GM23338 (cell line): Measurements from ENCODE around the gene KCNT2. TPM values are rescaled to one million over a fixed set of nuclear protein-coding genes. Genes with fewer than 3 reads are reported as not detected.

Experiments
- CREB1 ChIP-seq: fragments of 250-450 bp; sonication (Bioruptor Pico); IDR thresholded peaks from 2 replicates; pipeline ENCODE4 v1.5.0; 2020; ENCODE audit warnings: low read depth, mild to moderate bottlenecking, moderate library complexity
- EZH2 ChIP-seq: fragments of 200-600 bp; sonication (generic); IDR thresholded peaks from one replicate; pipeline ENCODE4 v1.8.0; 2017; ENCODE audit warnings: antibody characterized with exemption, mild to moderate bottlenecking, low read depth; ENCODE audit not compliant: unreplicated experiment
- NANOG ChIP-seq: IDR thresholded peaks from 2 replicates; pipeline ENCODE4 v1.6.1; 2016; ENCODE audit warnings: antibody characterized with exemption, borderline replicate concordance
- POLR2AphosphoS5 ChIP-seq: IDR thresholded peaks from 2 replicates; pipeline ENCODE4 v1.6.1; 2016; ENCODE audit warnings: antibody characterized with exemption, low read depth
- STAT1 ChIP-seq: IDR thresholded peaks from one replicate; pipeline ENCODE4 v1.6.1; 2016; ENCODE audit warnings: antibody characterized with exemption; ENCODE audit not compliant: unreplicated experiment
- polyA plus RNA-seq: library from polyadenylated mRNA; unstranded; fragments of >200 nt; fragmentation: Nextera tagmentation; extraction: Ambion mirVana; gene quantifications from 2 replicates; pipeline ENCODE4 v1.2.1, GENCODE V29; 2016
- total RNA-seq: library from RNA; depleted of rRNA; stranded (reverse); fragments of >200 nt; shearing (Covaris generic); gene quantifications from 2 replicates; pipeline ENCODE4 v1.2.3, GENCODE V29; 2014
- TF ChIP-seq, protein P1 (sequence below): fragments of 250-450 bp; sonication (Bioruptor Pico); IDR thresholded peaks from 2 replicates; pipeline ENCODE4 v1.5.0; 2020; ENCODE audit warnings: mild to moderate bottlenecking, moderate library complexity
- TF ChIP-seq, protein P2 (sequence below): IDR thresholded peaks from 2 replicates; pipeline ENCODE4 v1.6.1; 2016; ENCODE audit warnings: antibody characterized with exemption
- TF ChIP-seq, protein P3 (sequence below), 2 experiments: fragments of 200-600 bp in 1 of 2; sonication (generic) in 1 of 2; conservative IDR thresholded peaks; 2 replicates each; pipeline versions ENCODE4 v1.5.1 to v1.6.1; 2016 to 2017; ENCODE audit warnings: antibody characterized with exemption in 2 of 2, low read depth in 2 of 2, mild to moderate bottlenecking in 2 of 2, moderate library complexity in 1 of 2

The KCNT2 gene
- total and polyA plus RNA-seq, 2 experiments from 2014 or later: 5.4 to 13.4 TPM

DNA sequence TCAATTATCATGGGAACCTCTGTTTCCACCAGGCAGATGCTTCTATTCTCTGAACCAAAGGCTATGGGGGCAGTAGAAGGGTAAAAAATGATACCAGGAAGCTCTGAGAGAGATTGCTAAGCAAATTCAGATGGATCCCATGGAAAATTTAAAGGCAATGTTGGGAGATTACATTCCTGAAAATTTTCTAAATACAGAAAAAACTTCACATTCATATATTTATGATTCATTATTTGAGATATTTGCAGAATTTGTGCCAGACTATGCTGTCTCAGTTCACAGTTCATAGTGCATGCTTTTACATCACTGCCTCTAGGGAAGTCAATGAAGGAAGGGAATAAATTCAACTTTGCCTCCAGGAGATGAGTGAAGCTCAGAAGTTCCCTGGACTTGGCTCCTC is 57.5 kb downstream of the KCNT2 start (continued):
- TF ChIP-seq, protein P1, sequence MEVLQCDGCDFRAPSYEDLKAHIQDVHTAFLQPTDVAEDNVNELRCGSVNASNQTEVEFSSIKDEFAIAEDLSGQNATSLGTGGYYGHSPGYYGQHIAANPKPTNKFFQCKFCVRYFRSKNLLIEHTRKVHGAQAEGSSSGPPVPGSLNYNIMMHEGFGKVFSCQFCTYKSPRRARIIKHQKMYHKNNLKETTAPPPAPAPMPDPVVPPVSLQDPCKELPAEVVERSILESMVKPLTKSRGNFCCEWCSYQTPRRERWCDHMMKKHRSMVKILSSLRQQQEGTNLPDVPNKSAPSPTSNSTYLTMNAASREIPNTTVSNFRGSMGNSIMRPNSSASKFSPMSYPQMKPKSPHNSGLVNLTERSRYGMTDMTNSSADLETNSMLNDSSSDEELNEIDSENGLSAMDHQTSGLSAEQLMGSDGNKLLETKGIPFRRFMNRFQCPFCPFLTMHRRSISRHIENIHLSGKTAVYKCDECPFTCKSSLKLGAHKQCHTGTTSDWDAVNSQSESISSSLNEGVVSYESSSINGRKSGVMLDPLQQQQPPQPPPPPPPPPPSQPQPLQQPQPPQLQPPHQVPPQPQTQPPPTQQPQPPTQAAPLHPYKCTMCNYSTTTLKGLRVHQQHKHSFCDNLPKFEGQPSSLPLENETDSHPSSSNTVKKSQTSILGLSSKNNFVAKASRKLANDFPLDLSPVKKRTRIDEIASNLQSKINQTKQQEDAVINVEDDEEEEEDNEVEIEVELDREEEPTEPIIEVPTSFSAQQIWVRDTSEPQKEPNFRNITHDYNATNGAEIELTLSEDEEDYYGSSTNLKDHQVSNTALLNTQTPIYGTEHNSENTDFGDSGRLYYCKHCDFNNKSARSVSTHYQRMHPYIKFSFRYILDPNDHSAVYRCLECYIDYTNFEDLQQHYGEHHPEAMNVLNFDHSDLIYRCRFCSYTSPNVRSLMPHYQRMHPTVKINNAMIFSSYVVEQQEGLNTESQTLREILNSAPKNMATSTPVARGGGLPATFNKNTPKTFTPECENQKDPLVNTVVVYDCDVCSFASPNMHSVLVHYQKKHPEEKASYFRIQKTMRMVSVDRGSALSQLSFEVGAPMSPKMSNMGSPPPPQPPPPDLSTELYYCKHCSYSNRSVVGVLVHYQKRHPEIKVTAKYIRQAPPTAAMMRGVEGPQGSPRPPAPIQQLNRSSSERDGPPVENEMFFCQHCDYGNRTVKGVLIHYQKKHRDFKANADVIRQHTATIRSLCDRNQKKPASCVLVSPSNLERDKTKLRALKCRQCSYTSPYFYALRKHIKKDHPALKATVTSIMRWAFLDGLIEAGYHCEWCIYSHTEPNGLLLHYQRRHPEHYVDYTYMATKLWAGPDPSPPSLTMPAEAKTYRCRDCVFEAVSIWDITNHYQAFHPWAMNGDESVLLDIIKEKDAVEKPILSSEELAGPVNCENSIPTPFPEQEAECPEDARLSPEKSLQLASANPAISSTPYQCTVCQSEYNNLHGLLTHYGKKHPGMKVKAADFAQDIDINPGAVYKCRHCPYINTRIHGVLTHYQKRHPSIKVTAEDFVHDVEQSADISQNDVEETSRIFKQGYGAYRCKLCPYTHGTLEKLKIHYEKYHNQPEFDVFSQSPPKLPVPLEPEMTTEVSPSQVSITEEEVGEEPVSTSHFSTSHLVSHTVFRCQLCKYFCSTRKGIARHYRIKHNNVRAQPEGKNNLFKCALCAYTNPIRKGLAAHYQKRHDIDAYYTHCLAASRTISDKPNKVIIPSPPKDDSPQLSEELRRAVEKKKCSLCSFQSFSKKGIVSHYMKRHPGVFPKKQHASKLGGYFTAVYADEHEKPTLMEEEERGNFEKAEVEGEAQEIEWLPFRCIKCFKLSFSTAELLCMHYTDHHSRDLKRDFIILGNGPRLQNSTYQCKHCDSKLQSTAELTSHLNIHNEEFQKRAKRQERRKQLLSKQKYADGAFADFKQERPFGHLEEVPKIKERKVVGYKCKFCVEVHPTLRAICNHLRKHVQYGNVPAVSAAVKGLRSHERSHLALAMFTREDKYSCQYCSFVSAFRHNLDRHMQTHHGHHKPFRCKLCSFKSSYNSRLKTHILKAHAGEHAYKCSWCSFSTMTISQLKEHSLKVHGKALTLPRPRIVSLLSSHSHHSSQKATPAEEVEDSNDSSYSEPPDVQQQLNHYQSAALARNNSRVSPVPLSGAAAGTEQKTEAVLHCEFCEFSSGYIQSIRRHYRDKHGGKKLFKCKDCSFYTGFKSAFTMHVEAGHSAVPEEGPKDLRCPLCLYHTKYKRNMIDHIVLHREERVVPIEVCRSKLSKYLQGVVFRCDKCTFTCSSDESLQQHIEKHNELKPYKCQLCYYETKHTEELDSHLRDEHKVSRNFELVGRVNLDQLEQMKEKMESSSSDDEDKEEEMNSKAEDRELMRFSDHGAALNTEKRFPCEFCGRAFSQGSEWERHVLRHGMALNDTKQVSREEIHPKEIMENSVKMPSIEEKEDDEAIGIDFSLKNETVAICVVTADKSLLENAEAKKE: no peak
- TF ChIP-seq POLR2AphosphoS5: no peak
- TF ChIP-seq STAT1: no peak
- no peak for TF ChIP-seq CREB1 (CRISPR knock-in tag)
- TF ChIP-seq NANOG: no peak
- TF ChIP-seq, protein P2, sequence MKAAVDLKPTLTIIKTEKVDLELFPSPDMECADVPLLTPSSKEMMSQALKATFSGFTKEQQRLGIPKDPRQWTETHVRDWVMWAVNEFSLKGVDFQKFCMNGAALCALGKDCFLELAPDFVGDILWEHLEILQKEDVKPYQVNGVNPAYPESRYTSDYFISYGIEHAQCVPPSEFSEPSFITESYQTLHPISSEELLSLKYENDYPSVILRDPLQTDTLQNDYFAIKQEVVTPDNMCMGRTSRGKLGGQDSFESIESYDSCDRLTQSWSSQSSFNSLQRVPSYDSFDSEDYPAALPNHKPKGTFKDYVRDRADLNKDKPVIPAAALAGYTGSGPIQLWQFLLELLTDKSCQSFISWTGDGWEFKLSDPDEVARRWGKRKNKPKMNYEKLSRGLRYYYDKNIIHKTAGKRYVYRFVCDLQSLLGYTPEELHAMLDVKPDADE: no peak
- TF ChIP-seq, protein P3, sequence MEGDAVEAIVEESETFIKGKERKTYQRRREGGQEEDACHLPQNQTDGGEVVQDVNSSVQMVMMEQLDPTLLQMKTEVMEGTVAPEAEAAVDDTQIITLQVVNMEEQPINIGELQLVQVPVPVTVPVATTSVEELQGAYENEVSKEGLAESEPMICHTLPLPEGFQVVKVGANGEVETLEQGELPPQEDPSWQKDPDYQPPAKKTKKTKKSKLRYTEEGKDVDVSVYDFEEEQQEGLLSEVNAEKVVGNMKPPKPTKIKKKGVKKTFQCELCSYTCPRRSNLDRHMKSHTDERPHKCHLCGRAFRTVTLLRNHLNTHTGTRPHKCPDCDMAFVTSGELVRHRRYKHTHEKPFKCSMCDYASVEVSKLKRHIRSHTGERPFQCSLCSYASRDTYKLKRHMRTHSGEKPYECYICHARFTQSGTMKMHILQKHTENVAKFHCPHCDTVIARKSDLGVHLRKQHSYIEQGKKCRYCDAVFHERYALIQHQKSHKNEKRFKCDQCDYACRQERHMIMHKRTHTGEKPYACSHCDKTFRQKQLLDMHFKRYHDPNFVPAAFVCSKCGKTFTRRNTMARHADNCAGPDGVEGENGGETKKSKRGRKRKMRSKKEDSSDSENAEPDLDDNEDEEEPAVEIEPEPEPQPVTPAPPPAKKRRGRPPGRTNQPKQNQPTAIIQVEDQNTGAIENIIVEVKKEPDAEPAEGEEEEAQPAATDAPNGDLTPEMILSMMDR (conservative IDR thresholded peaks at IDR 0.05; ENCODE audit: low read depth in 2 of 2): no peak
- TF ChIP-seq EZH2: no peak
